BJ (cell line): ENCODE results near the gene SH3PXD2B. TPM values are rescaled to one million over a fixed set of nuclear protein-coding genes. Genes with fewer than 3 reads are reported as not detected.

Source experiments
- CTCF ChIA-PET: fragments of 350-600 bp; formaldehyde crosslinking; extraction: SDS; loops from one replicate; lab custom pipeline; 2021; ENCODE audit warnings: antibody characterized with exemption, inconsistent platforms; lab: Yijun Ruan, JAX
- POLR2A ChIA-PET: fragments of 300-600 bp; sonication (Branson Sonifier 250); formaldehyde crosslinking; extraction: SDS; loops from one replicate; lab custom pipeline; 2021; ENCODE audit warnings: antibody characterized with exemption; lab: Charles Lee
- DNase-seq: peaks from one replicate; pipeline ENCODE4 v3.0.0-alpha.2; 2011; ENCODE audit warnings: low read depth
- H3K27me3 ChIP-seq: 2 replicates; pipeline ENCODE4 v1.6.0; 2011; ENCODE audit warnings: low read length; ENCODE audit not compliant: control insufficient read depth, insufficient read depth
- H3K36me3 ChIP-seq: 2 replicates; pipeline ENCODE4 v1.5.1; 2011; ENCODE audit warnings: low read length; ENCODE audit not compliant: control insufficient read depth, insufficient read depth
- H3K4me3 ChIP-seq: 2 replicates; pipeline ENCODE4 v1.5.1; 2011; ENCODE audit warnings: low read depth, mild to moderate bottlenecking, control low read depth, low read length
- CTCF ChIP-seq: IDR thresholded peaks from 2 replicates; pipeline ENCODE4 v1.5.1; 2011; ENCODE audit warnings: low read depth, mild to moderate bottlenecking, control low read depth, inconsistent platforms, low read length, moderate library complexity; ENCODE audit not compliant: insufficient read depth
- polyA plus RNA-seq: library from polyadenylated mRNA; depleted of rRNA; stranded (reverse); fragments of >200 nt; gene quantifications from 2 replicates; pipeline ENCODE4 v1.2.3, GENCODE V29; 2011; rRNA removed

SH3PXD2B gene
- polyA plus RNA-seq, 1 experiment, result 15.5 TPM

- DNase-seq, result no peak
- no peak overlapping the region for H3K4me3 ChIP-seq
- no peaks in the 10 kb centered on the region for H3K27me3 ChIP-seq
- POLR2A ChIA-PET, result no interaction called here
- no peaks in the 10 kb centered on the region for H3K36me3 ChIP-seq
- CTCF ChIA-PET, result interaction anchor here (0.9 to 1.3 kb wide), 5 partner anchors 11 to 93 kb away, joined by 3 to 4 read pairs (median 3); no protein-coding TSS in a partner anchor
- no peak for TF ChIP-seq CTCF
Observed at GRCh38 chr5:172280317-172280716, 174.0 kb downstream of the SH3PXD2B start.

GRCh38 chr5:172278356-172278755, 176.0 kb downstream of the SH3PXD2B start:
- CTCF ChIA-PET, result interaction anchor here (1.4 kb wide), 1 partner anchor 9 kb away, joined by 3 read pairs; no protein-coding TSS in a partner anchor

GRCh38 chr5:172276214-172276613, 178.1 kb downstream of the SH3PXD2B start:
- ChIA-PET POLR2A (interaction anchor here (0.6 kb wide), 1 partner anchor 222 kb away, joined by 4 read pairs; no protein-coding TSS in a partner anchor), CTCF (no interaction called here)
- no peaks in the 10 kb centered on the region for H3K27me3 ChIP-seq
- no peak overlapping the region for H3K4me3 ChIP-seq
- H3K36me3 ChIP-seq, result no peaks in the 10 kb centered on the region
- no peak for TF ChIP-seq CTCF
- no peak for DNase-seq

More at GRCh38 chr5:172278356-172278755, 176.0 kb downstream of the SH3PXD2B start:
- DNase-seq, result no peak
- Histone ChIP-seq H3K27me3 (no peaks in the 10 kb centered on the region), H3K4me3 (no peak overlapping the region), H3K36me3 (no peaks in the 10 kb centered on the region)
- POLR2A ChIA-PET, result no interaction called here
- no peak for TF ChIP-seq CTCF

Other genes starting within 250 kb of the SH3PXD2B start
- gene UBTD2, start 170.8 kb downstream of the SH3PXD2B start, polyA plus RNA-seq, result 9.4 and 18.8 TPM in 2 replicates
- 1.5 and 2.3 TPM in 2 replicates for gene NEURL1B, start 186.7 kb upstream of the SH3PXD2B start, polyA plus RNA-seq